Testis (tissue), 2 donors: ENCODE data around the gene AMOTL2.

Experiments used
- CTCF ChIP-seq, 3 experiments: fragments of 450-650 bp in 2 of 3; fragments of 200-600 bp in 1 of 3; sonication (generic) in 1 of 3; IDR thresholded peaks; one replicate each; pipeline ENCODE4 v1.5.1; 2016 to 2019; ENCODE audit warnings: antibody characterized with exemption in 3 of 3, mild to moderate bottlenecking in 2 of 3, moderate library complexity in 1 of 3
- POLR2A ChIP-seq: fragments of 450-650 bp; IDR thresholded peaks from one replicate; pipeline ENCODE4 v1.6.1; 2017; ENCODE audit warnings: antibody characterized with exemption, mild to moderate bottlenecking, moderate library complexity

GRCh38 chr3:134344560-134344959 lies 29.7 kb downstream of the AMOTL2 start:
- TF ChIP-seq POLR2A (no peak), CTCF (IDR thresholded peaks at IDR 0.05) (no peak)
